ENCODE data around the gene SNRNP40.
"Not testable (repeated sequence)": the region's sequence is repeated elsewhere in the genome, so short reads cannot be mapped to it uniquely, and the experiment has no call there.

Gene SNRNP40

DNA sequence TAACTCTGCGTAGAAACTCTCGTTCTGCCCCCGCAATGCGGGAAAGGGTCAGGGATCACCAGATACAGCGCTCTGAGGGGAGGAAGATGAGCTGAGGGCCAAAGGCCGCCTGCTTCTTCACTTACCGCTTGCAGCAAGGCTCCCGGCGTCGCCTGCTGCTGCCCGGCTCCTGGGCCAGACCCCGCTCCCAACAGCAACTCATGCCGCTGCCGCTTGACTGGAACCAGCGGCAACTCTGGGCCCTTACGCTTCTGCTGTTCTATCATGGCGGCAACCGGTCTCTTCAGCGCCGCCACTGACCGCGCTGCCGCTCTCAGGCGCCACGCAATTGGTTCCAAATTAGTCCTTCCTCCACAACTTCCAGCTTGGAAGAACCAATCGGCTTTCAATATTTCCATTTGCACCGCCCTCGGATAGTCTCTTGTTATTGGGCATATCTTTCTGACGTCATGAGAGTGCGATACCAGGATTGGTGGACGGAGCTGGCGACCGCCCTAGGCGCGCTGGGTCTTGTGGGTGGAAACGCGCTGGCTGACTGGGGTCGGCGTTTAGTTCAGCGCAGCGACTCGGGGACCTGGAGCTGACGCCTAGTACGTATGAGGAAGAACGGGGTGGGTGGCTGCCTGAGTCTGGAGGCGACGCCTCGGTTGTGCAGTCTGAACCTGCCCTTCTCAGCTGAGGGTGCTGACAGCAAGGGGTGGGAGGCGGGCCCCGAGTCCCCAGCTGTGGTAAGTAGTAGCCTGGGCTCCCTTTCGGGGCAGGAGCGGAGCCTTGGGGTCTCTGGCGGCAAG, at the start of gene SNRNP40, which contains the start of gene ZCCHC17:
Gene SNRNP40, minus strand, starts transcription at position 303 of the 791 bp plus-strand sequence. Its CDS starts 37 bp downstream, at position 266.
Gene ZCCHC17, plus strand, starts transcription at position 547 of the 791 bp plus-strand sequence. CDS start 13,067 bp downstream, outside the sequence.
- DNase-seq, result peak; percentile 99

GRCh38 chr1:31345635-31346034, 49.0 kb upstream of the SNRNP40 start:
- no peak for DNase-seq

- no peak for DNase-seq
Measured at GRCh38 chr1:31344503-31344902, 47.9 kb upstream of the SNRNP40 start.

DNA sequence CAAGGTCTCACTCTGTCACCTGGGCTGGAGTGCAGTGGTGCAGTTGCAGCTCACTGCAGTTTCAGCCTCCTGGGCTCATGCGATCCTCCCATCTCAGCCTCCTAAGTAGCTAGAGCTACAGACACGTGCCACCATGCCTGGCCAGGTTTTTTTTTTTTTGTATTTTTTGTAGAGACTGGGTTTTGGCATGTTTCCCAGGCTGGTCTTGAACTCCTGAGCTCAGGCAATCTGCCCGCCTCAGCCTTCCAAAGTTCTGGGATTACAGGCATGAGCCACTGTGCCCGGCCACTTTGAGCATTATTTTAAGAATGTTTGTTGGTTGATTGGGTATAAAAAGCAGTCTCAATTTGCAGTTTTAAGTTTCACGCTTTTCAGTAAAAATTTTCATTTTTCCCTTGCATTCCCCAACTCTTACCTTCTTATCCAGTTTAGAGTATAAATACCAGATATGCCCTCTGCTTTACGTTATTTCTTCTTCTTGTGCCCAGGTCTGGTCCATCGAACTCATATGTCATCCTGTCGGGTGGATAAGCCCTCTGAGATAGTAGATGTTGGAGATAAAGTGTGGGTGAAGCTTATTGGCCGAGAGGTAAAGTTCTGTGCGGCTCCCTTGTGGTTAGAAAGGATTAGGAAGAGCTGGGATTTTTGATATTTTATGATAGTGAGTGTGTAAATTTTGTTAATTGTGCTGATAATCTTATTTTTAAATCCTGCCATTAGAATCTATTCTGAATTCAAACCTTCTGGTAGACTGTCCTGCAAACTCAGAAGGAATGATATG, 40.3 kb upstream of the SNRNP40 start:
- no peak for DNase-seq

DNA sequence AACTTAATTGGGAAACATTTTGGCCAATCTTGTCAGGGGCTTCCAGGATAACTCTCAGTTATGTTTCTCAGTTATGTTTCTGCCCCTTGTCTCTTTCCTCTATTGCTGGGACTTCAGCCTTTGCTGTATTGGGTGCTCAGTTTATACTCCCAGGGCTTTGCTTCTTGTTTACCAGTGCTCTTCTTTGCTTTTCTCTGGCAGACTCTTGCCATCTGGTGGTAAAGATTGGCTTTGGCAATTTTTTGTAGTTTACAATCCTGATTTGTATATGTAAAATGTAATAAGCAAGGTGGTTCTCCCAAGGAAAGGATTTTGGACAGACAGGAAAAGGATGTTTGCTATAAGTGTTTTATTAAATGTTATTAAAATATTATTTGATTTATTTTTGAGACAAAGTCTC, 38.4 kb upstream of the SNRNP40 start:
- DNase-seq, result peak; percentile 52

- no peak for DNase-seq
Measured at GRCh38 chr1:31327381-31327780, 30.8 kb upstream of the SNRNP40 start.

DNA sequence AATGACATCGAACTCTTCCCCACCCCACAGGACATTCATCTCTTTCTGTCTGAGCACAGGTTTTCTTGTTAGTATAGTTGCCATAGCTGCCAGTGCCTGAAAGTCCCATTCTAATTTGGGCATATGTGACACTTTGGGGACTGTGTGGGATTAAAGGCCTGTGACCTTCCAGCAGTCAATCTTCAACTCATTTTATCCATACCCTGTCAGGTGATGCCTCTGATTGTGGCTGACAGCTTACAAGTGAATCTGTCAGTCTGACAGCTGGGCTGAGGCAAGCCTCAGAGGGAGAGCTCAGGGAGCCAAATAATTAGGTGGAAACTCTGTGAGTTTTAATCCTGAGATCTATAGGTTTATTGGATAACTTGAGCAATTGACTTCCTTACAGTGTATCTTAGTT, 29.9 kb upstream of the SNRNP40 start:
- DNase-seq, result no peak

DNA sequence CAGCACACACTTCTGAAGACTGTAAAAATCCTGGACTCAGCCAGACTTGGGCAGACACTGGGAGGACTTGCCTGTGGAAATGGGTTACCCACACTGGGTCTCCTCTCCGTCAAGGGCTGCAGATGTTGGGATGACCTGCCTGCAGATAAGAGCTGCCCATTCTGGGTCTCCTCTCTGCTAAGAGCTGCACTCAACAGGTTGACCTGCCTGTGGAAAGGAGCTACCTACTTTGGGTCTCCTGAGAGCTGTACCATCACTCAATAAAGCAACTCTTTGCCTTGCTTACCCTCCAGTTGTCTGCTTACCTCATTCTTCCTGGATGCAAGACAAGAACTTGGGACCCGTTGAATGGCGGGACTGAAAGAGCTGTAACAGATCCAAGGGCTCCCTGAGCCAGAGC, 28.4 kb upstream of the SNRNP40 start:
- no peak for DNase-seq

DNA sequence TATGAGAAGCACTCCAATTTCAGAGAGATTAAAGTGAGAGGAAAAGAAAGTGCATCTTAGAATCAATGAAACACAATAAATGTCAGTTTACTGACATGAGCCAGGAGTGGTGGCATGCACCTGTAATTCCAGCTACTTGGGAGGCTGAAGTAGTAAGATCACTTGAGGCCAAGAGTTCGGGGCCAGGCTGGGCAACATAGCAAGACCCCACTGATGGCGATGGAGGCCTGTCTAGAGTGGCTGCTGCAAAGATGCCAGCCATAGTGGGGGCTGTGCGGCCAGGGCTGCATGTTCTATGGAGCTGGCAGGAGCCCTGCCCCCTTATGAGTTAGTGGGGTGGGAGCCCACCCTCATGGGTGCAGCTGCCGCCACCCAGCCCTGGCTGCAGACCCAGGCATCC, 27.5 kb upstream of the SNRNP40 start:
- DNase-seq, result no peak

DNA sequence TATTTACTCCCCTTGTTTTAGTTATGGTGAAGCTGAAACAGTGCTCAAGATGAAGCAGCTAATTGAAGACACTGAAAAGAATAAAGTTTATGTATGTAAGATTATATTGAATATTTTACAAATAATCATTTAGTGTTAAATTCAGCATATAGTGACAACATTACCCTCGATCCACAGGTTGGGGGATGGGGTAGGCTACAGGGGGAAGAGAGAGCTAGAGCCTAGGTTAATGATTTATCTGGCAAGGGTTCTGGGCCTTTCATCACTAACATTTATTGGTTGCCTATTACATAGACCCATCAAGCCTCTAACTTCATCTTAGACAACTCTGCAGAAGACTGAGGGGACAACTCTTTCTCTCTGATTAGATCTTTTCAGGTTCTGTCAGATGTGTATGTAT, 21.6 kb upstream of the SNRNP40 start:
- DNase-seq, result no peak

- DNase-seq, result peak; percentile 71
Measured at GRCh38 chr1:31315902-31316301, 19.3 kb upstream of the SNRNP40 start.

GRCh38 chr1:31310198-31310597, 13.6 kb upstream of the SNRNP40 start:
- DNase-seq, result no peak

DNA sequence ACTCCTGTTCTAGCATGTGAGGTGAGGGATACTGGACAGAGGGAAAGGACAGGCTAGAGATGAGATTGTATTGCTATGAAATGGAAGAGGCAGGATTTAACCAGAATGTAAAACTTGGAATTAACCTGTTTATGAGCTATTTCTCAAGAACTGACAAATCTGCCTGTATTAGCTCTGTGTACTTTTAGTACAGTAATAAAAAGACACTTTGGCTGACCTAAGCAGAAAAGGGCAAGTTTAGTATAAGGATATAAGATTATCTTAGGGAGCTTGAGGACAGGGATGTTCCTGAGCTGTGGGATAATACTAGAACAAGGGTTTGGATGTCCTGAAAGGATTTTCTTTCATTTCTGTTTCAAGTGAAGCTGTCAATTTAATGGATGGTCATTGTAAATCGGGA, 11.4 kb upstream of the SNRNP40 start:
- DNase-seq, result no peak

- no peak for DNase-seq
Measured at GRCh38 chr1:31306278-31306677, 9.7 kb upstream of the SNRNP40 start.

DNA sequence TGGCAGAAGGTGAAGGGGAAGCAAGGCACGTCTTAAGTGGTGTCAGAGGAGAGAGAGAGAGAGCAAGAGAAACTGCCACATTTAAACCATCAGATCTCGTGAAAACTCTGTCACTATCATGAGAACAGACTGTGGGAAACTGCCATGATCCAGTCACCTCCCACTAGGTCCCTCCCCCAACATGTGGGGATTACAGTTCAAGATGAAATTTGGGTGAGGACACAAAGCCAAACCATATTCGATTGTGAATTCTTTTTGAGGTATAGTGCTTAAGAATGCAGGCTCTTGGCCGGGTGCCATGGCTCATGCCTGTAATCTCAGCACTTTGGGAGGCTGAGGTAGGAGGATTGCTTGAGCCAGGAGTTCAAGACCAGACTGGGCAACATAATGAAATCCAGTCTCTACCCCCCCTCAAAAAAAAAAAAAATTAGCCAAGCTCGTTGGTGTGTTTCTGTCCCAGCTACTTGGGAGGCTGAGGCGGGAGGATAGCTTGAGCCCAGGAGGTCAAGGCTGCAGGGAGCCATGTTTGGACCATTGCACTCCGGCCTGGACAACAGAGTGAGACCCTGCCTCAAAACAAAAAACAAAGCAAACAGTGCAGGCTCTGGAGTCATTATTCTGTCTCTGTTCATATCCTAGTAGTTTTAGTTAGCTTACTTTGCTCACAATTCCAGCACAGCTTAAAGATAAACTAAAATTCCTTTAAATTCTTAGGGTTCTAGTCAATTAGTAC, 6.3 kb upstream of the SNRNP40 start:
- no peak for DNase-seq

DNA sequence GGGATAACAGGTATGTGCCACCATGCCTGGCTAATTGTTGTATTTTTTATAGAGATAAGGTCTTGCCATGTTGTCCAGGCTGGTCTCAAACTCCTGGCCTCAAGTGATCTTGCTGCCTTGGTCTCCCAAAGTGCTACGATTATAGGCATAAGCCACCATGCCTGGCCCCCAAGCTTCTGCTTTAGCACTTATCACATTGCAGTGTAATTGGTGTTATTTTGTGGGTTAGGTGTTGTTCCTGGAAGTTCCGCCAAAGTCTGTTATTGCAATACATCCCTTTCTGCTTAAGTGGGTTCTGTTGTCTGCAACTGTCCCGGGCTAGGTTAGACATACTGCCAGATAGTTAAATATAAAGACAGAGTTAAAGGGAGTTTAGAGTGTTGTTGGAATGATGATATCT, 3.6 kb upstream of the SNRNP40 start:
- no peak for DNase-seq

DNA sequence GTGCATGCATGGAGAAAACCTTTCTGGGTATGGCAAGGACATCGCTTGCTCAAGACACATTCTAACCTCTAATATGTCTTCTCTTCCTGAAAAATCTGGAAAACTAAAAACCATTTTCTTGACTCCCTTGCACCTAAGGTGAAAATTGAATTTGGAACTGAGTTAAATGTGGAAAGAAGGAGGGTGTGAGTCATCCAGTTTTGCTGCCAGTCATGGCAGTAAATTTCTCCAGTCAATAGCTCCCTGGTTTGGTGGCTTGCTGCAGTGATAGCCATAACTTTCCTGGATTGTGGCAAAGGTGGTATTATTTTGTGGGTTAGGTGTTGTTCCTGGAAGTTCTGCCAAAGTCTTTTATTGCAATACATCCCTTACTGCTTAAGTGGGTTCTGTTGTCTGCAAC, 2.8 kb upstream of the SNRNP40 start:
- DNase-seq, result no peak

DNA sequence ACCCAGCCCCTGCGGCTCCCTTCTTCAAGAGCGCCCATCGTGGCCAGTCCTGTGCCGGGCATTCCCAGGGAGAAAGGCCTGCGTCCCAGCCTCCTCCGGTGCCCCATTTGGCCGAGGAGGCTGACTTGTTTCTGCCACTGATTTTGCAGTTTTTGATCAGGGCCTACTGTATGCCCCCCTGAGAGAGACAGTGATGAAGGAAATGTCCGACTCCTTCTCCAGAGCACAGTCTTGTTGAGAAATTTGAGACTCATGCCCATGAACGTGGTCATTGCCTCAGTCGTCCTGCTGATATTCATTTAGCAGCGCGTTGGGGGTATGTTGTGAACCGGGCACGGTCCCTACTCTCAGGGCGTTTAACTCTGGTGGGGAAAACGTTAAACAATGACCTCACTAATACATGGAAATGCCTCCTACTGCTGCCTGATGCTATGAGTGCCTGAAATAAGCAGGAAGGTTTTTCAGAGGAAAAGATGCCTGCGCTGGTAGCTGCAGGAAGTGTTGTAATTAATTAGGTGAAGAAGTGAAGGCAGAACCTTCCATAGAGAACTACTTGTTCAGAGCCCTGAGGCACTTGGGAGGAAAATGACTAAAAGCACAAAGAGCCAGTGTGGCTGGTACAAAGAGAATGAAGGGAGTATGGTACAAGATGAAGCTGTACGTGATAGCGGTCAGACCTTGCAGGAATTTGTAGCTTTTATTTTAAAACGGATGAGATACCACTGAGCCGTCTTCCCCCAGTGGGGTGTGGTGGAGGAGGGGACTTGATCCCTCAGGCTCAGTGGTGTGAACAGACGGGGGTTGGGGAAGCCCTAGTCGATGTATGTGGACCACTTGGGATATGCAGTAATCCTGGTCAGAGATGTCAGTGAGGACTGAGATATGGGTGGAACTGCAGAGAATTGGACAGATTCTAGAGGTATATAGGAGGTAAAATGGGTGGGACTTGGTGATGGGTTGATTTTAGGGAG, 974 bp upstream of the SNRNP40 start:
- DNase-seq, result no peak

DNA sequence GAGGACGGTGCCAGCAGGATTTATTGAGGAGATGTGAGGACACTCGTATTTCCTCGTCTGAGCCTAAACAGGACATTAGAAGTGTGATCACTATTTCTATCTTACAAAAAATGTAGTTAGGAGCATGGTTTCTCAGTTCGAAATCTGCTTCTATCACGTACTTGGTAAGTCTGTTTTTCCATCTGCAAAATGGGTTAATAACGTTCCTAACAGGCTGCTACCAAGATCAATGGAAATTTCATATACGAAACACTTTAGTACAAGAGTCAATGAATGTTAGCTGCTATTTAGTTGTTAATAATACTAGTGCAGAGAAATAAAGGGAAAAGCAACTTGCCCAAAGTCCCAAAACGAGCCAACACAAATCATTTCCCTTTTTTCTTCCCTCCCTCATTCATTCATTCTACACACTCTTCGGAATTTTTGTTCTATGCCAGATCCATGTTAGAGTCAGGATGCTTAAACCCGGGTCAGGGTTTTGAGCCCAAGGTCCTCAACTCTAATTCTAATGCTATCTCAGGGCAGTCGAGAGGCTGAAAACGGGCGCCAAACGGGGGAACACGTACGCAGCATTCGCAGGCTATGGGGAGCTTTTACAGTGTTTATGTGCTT, 608 bp downstream of the SNRNP40 start:
- no peak for DNase-seq

DNA sequence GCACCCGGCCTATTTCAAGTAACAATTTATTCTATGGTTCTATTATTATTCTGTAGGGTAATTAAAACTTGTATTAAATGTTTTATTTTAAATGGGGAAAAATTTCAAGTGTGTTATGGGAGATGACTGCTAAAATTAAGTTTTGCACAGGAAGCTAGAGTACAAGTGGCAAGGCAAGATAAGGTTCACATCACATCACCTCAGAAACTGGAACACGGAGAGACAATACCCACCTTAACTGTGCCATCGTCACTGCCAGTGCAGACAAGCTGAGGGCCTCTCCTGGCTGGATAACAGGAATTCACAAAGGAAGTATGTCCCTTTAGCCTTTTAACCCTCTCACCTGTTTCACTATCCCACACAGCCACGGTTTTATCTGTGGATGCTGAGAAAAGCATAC, 7.6 kb downstream of the SNRNP40 start:
- no peak for DNase-seq

DNA sequence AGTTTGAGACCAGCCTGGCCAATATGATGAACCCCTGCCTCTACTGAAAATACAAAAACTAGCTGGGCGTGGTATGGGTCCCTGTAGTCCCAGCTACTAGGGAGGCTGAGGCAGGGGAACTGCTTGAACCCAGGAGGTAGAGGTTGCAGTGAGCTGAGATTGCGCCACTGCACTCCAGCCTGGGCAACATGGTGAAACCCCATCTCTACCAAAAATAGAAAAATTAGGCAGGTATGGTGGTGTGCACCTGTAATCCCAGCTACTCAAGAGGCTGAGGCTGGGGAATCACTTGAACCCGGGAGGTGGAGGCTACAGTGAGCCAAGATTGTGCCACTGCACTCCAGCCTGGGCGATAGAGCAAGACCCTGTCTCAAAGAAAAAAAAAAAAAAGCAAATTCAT, 8.8 kb downstream of the SNRNP40 start:
- DNase-seq, result not testable (repeated sequence)

DNA sequence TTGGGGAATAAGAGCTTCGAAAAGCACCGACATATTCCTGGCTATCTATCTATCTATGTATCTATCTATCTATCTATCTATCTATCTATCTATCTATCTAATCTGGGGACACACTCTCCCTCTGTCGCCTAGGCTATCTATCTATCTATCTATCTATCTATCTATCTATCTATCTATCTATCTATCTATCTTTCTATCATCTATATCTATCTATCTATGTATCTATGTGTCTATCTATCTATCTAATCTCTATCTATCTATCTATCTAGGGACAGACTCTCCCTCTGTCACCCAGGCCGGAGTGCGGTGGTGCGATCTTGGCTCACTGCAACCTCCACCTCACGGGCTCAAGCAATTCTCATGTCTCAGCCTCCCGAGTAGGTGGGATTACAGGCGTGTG, 14.2 kb downstream of the SNRNP40 start:
- not testable (repeated sequence) for DNase-seq
